GM20431 (cell line): Measurements from ENCODE around the gene PKNOX2.

Experiments
- in situ Hi-C: fragments of 300-500 bp; cut with MseI, MboI; formaldehyde crosslinking; loops from one replicate; pipeline ENCODE4 v1.15.0; 2020; ENCODE audit warnings: low sequenced_read_pairs; ENCODE audit not compliant: unreplicated experiment

Gene PKNOX2

DNA sequence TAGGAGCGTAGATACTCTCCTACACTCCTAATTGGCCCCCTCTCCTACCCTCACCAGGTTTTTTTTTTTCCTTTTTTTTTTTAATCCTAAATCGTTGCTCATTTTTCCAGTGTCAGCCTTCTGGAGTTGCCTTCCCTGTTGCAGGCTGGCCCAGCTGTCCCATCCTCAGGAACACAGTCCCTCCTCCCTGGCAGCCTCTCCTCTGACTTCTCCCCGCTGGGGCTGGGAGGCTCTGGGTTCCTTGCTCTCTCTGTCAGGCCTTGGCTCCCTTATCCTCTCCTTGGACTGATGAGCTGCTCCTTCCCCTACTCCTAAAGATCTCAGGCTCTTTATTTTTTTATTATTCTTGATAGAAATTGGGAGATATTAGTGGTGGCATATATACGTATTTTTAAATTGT is 62.2 kb downstream of the PKNOX2 start:
- in situ Hi-C loops: no loop called here

DNA sequence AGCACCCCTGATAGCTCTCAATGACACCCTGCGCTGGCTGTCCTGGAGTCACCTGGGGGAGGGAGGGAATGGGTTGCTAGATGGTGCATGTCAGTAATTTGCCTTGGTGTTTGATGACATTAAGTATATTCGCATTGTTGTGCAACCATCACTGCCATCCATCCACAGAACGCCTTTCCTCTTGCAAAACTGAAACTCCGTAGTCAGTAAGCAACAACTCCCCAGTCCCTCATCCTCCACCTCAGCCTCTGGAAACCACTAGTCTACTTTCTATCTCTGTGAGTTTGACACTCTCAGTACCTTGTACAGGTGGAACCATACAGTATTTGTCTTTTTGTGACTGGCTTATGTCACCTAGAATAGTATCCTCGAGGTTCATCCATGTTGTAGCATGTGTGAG is 62.6 kb downstream of the PKNOX2 start:
- in situ Hi-C loops: no loop called here

DNA sequence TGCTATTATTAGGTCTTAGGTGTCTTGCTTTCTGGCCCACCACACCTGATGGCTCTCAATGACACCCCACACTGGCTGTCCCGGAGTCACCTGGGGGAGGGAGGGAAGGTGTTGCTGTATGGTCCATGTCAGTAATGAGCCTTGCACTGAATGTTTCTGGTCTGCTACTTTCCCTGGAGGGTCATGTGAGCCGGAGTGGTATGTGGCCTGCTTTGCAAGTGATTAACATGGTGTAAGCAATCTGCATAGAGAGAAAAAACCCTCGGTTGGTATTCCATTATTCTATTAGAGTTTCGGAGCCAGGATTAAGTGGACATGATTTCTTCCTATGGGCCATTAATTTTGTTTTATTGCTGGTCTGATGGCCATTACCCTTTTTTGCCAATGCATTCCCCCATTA is 63.9 kb downstream of the PKNOX2 start:
- in situ Hi-C loops: no loop called here

DNA sequence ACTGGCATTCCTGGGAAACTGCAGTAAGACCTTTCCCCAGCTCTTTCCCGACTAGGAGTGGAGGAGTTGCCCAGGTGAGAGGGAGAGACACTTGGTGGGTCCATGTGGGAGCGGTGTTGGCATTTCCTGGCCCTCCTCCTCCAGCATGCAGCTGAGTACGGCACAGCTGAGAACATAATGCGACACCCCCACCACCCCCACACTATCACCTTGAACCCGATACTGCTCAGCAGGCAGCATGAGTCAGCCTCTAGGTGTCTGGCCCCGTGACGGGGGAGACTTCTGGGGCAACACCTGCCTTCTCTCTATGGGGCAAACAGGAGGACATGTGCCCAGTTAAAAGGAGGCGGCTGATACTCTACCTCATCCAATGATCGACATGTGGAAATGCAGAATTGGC is 64.4 kb downstream of the PKNOX2 start:
- in situ Hi-C loops: no loop called here

DNA sequence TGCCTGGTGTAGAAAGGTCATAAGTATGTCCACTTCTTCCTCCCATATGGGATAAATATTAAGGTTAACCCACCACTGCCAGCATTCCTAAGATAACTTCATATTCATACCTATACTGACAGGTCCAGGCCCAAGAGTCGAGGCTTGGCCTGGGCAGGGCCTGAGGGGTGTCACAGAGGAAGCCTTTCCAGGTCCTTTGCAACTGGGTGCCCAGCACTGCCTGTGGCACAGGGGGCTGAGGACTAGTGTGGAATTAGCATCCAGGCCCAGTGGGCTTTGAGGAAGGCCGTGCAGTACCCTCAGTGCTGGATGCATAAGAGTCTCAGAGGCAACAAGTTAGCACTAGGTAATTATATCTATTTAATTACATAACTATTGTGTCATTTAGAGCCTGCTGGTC is 65.4 kb downstream of the PKNOX2 start:
- in situ Hi-C loops: no loop called here

DNA sequence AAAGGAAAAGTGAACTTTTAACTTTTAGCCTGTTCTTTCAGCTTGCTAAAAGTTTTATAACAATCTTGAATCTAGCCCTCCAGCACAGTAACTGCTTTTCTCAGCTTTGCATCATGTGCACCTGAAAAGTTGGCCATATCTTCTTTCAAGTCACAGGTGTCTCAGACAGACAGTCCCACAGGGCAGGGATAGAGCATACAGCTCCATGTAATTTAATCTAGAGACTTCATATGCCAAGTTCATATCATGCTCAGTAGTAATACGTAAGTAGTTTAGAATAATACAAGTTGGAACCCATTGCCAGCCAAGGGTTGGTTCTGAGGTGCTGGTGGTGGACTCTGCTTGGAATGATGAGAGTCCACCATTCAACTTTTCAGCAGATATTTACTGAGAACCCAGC is 68.6 kb downstream of the PKNOX2 start:
- in situ Hi-C loops: no loop called here

DNA sequence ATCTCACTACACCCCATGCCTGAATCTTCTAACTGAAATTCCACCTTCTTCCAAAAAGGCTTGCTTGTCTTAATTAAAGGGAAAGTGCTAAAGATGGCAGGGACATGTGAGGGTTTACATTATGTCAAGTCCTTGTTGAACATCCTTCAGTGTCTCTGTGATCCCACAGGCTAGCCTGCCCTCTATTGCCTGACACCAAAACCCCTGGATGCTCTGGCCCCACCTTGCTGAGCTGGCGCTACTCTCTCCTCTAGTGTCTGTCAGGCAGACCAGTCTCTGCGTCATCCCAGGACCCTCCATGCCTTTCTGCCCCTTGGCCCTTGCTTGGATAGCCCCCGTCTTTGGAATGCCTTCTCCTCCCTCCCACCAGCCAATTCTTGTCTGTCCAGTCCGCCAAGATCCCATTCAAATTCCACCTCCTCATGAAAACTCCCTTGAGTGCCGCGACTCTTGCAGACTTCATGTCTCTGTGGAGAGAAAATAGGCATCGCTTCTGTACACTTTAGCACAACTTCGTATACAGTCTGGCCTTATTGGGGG is 69.3 kb downstream of the PKNOX2 start:
- in situ Hi-C loops: no loop called here

DNA sequence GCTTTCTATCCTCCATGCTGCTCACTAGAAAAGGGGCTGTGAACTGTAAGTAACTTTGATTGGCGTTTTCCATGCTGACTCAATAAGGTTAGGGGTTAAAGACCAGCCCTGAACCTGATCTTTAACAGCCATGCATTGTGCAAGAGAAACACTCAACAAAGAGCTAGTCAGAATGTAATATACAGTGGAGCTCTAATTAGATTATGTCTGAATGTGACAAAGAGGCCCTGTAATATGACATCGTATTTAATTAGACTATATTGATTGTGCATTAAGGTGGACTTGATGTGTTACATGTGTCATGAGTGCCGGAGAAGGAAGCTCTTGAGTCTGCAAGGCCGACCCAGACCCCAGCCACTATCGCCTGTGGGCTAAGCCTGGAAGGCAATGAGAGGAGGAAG is 70.5 kb downstream of the PKNOX2 start:
- in situ Hi-C loops: no loop called here

DNA sequence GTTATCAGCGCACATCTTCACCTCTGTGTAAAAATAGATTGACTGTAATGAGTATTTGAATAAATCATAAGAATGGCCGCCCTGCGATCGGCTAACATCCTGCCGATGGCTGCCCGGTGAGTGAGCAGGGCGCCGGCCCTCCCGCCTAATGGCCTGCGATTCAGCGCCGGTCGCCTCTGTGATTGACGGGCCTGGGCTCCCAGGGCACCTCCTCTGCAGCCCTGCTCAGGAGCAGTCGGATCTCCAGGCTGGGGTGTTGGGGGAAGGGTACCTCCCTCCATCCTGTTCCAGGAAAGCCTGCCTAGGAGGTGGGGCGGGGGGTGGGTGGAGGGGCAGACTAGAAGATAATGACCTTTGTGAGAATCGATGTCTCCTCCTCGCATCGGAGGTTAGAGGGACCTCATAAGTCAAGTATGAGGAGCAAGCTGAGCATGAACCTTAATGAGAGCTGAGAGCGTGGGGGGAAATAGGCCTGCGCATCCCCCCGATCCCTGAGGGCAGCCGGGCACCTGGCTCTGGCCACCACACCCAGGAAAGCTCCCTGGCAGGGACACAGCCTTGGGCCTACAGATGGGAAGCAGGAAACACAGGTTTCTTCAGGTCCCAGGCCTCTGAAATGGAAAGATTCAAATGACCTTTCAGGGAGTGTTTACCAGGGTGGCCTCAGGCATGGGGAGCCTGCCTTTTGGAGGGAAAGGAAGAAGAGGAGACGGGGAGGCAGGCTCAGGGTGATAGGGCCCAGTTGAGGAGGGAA is 71.7 kb downstream of the PKNOX2 start:
- in situ Hi-C loops: no loop called here

DNA sequence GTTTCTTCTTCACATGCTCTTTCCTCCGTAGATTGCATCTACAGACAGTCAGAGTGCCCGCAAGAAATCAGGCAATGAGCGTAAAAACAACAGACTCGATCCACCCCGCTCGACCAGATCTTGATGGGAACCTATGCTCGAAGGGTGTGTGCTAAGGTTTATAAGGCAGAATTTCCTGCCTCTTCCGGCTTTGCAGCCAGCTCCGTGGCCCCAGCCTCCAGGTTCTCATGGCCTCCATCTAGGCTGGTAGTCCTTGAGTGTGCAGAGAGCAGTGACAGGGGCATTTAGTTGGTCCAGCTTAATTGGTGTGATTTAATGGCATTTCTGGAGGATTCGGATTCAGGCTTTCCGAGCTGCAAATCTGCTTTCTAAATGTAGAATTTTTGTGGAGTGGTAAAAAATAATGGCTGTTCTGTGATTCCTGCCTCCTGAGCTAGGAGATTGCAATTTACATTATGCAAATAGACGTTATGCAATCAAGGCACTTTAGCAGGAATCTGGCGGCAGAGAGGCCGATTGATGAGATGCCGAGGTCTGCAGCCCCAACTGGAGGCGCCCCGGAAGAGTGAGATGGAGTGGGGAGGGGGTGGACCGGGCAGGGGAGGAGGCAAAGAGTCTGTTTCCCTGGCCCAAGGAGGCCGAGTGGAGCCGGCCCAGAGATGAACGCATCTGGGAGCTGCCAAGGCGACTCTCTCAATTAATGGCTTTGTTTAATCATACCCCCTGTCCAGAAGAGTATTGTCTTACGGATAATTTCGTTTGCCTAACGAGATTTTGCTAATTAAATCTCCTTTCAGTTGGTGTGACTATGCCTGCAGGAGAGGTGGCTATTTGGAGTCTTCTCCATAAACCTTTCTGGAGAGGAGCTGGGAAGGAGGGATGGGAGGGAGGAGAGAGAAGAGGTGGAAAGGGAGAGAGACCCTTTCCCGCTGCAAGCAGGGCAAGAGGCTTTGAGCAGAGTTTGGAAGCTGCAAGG is 75.3 kb downstream of the PKNOX2 start:
- in situ Hi-C loops: no loop called here

DNA sequence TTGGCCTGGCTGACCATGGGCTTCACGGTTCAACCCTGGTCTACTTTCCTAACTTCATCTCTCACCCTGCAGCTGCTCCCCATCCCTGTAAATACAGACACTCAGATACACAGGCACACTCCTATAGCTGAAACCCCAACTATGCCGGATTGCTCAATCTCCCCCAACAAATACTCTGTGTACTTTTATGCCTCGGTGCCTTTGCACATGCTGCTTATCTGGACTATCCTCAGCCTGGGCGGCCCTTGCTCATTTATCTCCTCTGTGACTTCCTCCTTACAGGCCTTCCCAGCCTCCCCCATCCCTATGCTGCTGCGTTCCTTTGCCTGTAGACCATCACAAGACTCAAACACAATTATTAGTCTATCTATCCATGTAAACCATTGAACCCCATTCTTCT is 76.6 kb downstream of the PKNOX2 start:
- in situ Hi-C loops: no loop called here

DNA sequence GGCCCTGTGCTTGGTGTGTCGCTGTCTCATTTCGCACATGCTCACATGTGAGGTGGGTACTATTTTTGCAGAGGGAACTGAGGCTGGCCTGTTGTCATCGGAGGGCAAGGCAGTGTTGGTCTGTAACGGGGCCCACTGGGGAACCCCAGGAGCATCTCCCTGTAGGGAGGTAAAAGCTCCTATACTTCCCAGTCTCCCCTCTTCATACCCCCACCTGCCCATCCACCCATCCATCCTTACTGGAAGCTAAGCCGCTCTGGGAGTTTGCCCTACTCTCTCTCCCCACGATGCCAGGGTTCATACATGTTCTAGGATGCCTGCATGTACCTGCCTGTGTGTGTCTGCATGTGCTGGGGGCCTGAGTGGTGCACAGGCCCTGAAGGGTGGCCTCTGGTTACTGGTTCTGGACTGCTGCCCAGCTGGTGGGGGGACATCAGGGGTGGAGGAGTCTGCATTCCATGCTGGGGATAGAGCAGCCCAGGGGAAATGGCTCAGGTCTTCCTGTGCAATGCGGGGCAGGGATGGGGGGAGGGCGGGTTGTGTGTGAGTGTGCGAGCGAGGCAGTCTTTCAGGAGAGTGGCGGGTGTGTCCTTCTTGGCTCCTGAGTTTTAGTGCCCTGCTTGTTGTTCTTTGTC is 77.7 kb downstream of the PKNOX2 start:
- in situ Hi-C loops: no loop called here

DNA sequence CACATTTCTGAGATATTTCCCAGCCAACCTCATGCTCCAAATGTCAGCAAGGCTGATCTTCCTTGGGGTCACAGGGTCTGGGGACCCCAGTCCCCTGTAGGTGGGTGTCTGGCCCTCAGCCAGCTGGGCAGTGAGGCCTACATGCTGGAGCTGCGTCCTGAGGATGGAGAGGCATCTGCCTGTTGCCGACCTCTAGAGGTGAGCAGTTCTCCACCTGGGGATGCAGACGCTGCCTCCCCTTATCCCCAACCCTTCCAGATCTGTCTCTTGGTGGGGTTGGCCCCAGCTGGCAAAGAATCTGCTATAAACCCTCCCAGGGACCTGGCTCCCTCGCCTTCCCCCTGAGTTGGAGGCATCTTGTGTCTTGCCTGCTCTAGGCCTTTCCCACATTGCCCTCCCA is 79.6 kb downstream of the PKNOX2 start:
- in situ Hi-C loops: no loop called here

DNA sequence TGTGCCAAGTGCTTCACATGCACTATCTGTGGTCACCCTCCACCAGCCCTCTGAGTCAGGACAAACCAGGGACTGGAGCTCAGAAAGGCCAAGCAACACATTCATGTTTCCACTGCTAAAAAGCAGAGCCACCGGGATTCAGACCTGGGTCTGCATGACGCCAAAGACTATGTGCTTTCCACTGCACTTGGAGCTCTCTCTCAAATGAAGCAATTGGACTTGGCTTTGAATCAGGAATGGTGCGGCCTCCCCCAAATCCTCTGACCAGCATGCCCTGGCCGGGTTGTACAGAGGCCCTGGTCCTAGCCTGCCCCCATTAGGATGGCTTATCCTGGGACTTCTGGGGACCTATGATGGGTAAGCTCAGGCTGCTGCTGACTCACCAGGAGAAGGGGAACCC is 80.7 kb downstream of the PKNOX2 start:
- in situ Hi-C loops: no loop called here

DNA sequence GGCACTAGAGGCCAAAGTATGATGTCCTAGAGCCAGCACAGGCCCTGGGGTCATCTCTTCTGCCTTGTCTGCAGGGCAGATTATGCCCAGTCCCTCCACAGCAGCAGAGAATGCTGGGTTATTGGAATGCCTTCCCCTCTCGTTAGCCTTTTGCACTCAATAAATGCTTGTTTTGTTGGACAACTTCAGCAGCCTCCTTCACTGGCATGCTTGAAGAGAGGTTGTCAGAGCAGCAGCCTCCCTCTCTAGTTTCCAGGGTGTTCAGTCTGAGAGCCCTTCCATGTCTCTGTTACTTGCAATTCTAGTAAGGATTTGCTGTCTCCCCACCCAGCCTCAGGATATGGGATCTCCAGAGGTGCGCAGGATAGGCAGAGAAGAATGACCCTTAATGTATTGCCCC is 82.9 kb downstream of the PKNOX2 start:
- in situ Hi-C loops: no loop called here

DNA sequence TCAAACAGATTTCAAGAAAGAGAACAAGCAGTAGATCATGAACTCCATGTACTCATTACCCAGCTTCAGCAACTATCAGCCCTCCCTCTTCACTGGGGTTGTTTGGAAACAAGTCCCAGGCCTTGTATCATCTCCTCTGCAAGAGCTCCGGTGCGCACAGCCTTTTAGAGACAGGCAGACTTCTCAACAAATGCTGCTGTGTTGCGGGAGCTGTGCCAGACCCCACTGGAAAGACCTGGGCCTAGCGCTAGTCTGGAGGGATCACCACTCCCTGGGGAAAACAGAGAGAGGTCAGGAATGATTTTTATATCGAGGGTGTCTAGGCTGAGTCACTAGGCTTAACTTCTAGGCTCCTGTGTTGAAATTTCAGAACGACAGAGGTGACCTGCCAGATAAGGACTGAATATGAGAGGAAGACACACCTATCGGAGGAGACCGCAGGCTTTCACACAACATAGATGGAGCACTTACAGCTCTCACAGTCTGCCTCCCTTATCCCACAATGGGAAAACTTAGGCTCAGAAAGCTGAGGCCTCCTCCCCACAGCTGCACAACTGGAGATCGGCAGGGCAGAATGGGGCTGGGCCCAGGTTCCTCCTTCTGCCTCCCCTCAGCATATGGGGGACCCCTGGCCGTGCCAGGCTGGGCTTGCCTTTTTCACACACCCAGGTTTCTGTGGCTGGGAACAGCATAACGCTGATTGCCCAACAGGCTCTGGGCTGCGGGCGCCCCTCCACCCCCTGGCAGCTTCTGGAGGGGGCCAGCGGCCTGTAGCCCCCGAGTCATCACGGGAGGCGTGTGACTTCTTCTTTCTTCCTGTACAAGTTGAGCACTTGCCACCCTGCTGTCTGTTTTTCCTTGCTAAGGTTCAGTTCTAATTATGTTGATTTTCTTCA is 86.0 kb downstream of the PKNOX2 start:
- in situ Hi-C loops: no loop called here

DNA sequence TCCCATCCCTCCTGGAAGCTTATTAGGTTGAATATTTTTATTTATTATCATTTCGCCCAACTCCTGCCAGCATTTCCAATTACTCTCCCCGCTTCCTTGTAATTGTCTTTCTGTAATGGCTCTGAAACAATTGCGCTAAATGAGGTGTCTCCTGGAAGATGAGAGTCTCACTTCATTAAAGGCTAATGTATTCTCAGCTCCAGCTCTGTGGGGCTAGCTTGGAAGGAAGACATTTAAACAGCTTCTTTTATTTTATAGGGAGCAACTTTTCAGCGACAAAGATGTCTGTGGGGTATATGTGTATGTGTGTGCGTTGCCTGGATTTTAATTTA is 86.6 kb downstream of the PKNOX2 start:
- in situ Hi-C loops: no loop called here

DNA sequence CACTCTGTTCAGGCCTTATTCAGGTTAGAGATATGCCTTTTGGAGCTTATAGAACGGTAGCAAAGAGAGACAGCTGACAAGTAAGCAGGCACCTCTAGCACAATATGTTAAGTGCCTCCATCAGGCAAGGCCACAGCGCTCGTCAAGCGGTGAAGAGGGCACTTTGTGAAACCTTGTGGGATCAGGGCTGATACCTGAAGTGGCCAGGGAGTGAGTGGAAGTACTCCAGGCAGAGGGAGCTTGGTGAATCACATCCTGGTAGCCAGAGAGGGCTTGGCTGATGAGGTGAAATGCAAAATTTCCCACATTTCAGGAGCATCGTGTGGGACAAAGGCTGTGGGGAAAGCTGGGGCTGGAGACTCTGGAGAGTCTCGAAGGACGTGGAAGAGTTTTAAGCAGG is 87.4 kb downstream of the PKNOX2 start:
- in situ Hi-C loops: no loop called here

DNA sequence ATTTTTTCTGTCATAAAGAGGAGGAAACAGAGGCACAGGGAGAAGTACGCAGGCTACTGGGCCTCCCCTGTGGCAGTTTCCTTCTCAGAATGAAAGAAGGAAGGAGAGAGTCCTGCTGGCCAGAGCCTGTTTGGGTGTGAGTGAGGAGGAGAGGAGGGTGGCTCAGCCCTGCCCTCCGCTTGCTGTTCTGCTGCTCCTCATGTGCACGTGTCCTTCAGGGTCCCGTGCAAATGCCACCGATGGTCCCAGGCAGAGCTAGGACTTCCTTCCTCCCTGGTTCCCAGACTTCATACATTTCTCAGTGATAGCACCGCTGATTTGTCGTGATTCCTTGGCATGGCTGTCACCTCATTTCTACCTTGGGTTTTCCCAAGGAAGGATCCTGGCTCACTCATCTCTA is 88.7 kb downstream of the PKNOX2 start:
- in situ Hi-C loops: no loop called here
